ENCODE results near the gene ERG28.

- TF ChIP-seq CTCF (IDR thresholded peaks at IDR 0.05; ENCODE audit: insufficient read depth, low read length) (no peak), SPI1 (IDR thresholded peaks at IDR 0.05; ENCODE audit: borderline replicate concordance, low read depth) (no peak), POLR2AphosphoS5 (IDR thresholded peaks at IDR 0.05; ENCODE audit: low read depth) (no peak), REST (IDR thresholded peaks at IDR 0.05; ENCODE audit: insufficient replicate concordance, low read depth) (no peak)
Observed at GRCh38 chr14:75647640-75648039, 13.0 kb downstream of the ERG28 start.

Measured in HL-60 (cell line).